Peyer's patch (tissue), 4 donors: ENCODE measurements around the gene LMO4. TPM values are rescaled to one million over a fixed set of nuclear protein-coding genes. Genes with fewer than 3 reads are reported as not detected.

ENCODE experiments used
- DNase-seq, 3 donors: peaks; one replicate each; pipeline ENCODE4 v3.0.0-alpha.2; 2017 to 2019
- H3K27ac ChIP-seq, 4 donors: fragments of 200-600 bp; sonication (generic); one replicate each; pipeline ENCODE4 v1.5.1; 2016 to 2019
- H3K27me3 ChIP-seq, 2 donors: fragments of 200-600 bp; sonication (generic); one replicate each; pipeline ENCODE4 v1.5.1; 2019
- H3K36me3 ChIP-seq, 3 donors: fragments of 200-600 bp; sonication (generic); one replicate each; pipeline ENCODE4 v1.5.1; 2016 to 2019
- H3K4me1 ChIP-seq, 4 donors: fragments of 200-600 bp; sonication (generic); one replicate each; pipeline ENCODE4 v1.5.1; 2016 to 2019
- H3K4me3 ChIP-seq, 4 donors: fragments of 200-600 bp; sonication (generic); 1 replicate in 3 of 4; 2 replicates in 1 of 4; pipeline ENCODE4 v1.5.1; 2016 to 2019; ENCODE audit warnings: mild to moderate bottlenecking in 1 of 4
- H3K9me3 ChIP-seq, 4 donors: fragments of 200-600 bp; sonication (generic); one replicate each; pipeline ENCODE4 v1.5.1; 2016 to 2019; ENCODE audit warnings: mild to moderate bottlenecking in 1 of 4
- POLR2A ChIP-seq, 2 donors: fragments of 450-650 bp; IDR thresholded peaks; one replicate each; pipeline ENCODE4 v1.5.1; 2017; ENCODE audit warnings: antibody characterized with exemption in 2 of 2, mild to moderate bottlenecking in 2 of 2, moderate library complexity in 2 of 2
- total RNA-seq, 4 donors: library from RNA; depleted of rRNA; stranded (reverse); fragments of >200 nt; gene quantifications; one replicate each; pipeline ENCODE4 v1.1.0, GENCODE V29; 2016
- TF ChIP-seq, protein P1 (sequence below), 6 experiments: fragments of 450-650 bp in 4 of 6; fragments of 200-600 bp in 2 of 6; sonication (generic) in 1 of 6; IDR thresholded peaks; one replicate each; pipeline ENCODE4 v1.5.1; 2017 to 2019; ENCODE audit warnings: antibody characterized with exemption in 6 of 6, mild to moderate bottlenecking in 3 of 6, moderate library complexity in 1 of 6

Gene LMO4
- total RNA-seq, 4 donors from 2014 or later = 39.1 to 59.9 (median 52.6) TPM

DNA sequence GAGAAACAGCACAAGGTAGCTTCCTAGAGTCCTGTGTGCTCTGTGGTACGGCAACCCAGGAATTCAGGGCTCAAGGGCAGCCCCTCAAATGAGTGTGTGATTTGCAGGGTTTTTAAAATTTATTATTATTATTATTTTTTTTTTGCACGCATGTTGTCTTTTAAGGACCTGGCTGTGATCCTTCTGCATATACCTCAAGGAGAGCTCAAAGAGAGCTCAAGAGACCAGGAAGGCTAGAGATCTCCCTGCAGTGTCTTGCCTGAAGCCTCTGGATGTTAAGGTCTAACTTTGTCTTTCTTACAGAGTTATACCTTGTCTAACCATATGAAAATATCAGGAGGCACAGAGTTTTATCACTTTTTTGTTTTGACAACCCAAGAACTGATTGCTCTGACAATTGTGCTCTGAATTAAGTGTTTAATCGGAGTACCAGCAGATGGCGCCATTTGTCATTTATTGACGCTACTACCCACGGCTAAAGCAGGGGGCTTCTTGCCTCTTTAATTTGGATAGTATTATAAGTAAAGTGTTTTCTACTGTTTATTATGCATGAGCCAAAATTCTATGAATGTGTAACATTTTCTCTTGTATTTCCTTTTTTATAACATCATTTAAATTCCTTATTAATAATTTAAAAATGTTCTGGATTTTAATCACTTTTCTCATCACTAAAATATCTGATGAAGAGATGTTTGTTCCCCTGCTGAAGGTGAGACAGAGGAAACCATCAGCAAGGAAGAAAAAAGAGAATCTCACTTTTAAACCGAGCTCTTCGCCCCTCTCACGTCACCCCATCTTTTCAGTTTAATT, 35.8 kb upstream of the LMO4 start:
- TF ChIP-seq POLR2A (IDR thresholded peaks at IDR 0.05) = no peak
- TF ChIP-seq, protein P1, sequence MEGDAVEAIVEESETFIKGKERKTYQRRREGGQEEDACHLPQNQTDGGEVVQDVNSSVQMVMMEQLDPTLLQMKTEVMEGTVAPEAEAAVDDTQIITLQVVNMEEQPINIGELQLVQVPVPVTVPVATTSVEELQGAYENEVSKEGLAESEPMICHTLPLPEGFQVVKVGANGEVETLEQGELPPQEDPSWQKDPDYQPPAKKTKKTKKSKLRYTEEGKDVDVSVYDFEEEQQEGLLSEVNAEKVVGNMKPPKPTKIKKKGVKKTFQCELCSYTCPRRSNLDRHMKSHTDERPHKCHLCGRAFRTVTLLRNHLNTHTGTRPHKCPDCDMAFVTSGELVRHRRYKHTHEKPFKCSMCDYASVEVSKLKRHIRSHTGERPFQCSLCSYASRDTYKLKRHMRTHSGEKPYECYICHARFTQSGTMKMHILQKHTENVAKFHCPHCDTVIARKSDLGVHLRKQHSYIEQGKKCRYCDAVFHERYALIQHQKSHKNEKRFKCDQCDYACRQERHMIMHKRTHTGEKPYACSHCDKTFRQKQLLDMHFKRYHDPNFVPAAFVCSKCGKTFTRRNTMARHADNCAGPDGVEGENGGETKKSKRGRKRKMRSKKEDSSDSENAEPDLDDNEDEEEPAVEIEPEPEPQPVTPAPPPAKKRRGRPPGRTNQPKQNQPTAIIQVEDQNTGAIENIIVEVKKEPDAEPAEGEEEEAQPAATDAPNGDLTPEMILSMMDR (IDR thresholded peaks at IDR 0.05) = peak; percentile 60 to 84 (median 80)
- DNase-seq = peak in 2 of 3 donors; percentile 62 to 84
- H3K4me3 ChIP-seq = no peak overlapping the region

DNA sequence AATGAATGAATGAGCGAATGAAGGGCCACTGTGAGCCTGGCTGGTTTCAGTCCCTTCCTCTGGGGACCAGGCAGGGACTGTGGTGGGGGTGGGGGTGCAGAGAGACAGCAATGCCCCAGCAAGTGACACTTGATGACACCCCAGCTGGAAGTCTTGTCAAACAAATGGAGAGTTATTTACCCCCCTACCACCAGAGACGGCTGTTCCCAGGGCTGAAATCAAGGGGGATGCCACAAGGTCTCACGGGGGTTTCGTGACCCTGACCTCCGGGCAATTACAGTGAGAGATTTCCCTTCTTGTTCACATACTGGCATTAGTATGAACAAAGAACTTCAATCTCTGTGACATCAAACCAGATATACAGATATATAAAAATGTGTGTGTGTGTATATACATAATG, 34.0 kb upstream of the LMO4 start:
- no peak for DNase-seq
- no peaks in the 10 kb centered on the region for H3K36me3 ChIP-seq
- no peaks in the 10 kb centered on the region for H3K9me3 ChIP-seq
- H3K4me1 ChIP-seq = no peaks in the 10 kb centered on the region
- H3K27ac ChIP-seq = no peak overlapping the region
- H3K27me3 ChIP-seq = no peaks in the 10 kb centered on the region
- H3K4me3 ChIP-seq = no peak overlapping the region
- TF ChIP-seq POLR2A (IDR thresholded peaks at IDR 0.05) = no peak
- TF ChIP-seq, protein P1 (IDR thresholded peaks at IDR 0.05) = no peak

More for the DNA sequence above, 35.8 kb upstream of the LMO4 start:
- Histone ChIP-seq H3K4me1 (no peaks in the 10 kb centered on the region), H3K27ac (no peak overlapping the region), H3K36me3 (no peaks in the 10 kb centered on the region), H3K27me3 (no peaks in the 10 kb centered on the region), H3K9me3 (no peaks in the 10 kb centered on the region)

DNA sequence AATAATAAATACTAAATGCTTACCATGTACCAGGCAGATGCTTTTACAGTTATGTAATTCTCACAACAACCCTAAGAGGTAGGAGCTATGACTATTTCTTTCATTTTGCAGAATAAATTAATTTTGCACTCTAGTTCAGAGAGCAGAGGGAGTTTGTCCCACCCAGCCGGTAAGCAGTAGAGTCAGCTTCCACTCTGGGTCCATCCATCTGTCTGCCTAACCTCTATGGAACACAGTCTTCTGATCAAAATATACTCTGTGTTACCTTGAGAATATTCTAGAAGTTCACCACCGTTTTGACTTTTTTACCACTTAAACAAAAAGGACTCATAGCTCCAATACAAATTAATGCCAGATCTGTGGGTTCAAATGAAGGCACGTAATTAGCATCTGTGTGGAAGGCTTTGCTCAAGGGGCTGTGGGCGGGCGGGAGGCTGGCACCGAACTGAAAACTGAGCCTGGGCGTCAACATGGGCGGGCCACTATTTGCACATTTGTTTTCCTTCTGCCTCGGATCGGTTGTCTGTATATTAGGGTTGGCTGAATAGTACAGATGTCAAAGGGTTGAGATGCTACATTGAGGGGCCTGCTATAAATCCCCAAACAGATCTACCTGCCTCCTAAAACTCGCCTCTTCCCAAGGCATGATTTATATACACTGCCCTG, 33.1 kb upstream of the LMO4 start:
- Histone ChIP-seq H3K9me3 (no peaks in the 10 kb centered on the region), H3K27me3 (no peaks in the 10 kb centered on the region), H3K27ac (no peak overlapping the region), H3K4me1 (no peaks in the 10 kb centered on the region), H3K4me3 (no peak overlapping the region), H3K36me3 (no peaks in the 10 kb centered on the region)
- TF ChIP-seq POLR2A (IDR thresholded peaks at IDR 0.05) = no peak
- TF ChIP-seq, protein P1 (IDR thresholded peaks at IDR 0.05) = no peak
- DNase-seq = no peak

DNA sequence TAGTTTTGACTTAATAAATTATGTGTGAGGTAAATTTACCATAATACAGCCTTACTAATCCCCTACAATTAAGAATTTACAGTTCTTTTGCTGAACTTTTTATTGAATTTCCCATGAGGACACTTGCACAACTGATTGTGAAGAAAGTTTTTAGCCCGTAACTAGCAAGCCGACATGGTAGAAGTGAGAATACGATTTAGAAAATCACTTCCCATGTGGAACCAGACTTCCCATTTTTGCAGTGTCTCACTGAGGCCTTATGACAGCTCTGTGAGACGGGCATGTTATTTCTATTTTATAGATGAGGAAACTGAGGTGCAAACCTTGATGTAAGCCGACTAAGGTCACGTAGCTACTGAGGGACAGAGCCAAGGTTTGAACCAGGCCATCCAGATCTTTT, 32.5 kb upstream of the LMO4 start:
- DNase-seq = no peak
- TF ChIP-seq POLR2A (IDR thresholded peaks at IDR 0.05) = no peak
- TF ChIP-seq, protein P1 (IDR thresholded peaks at IDR 0.05) = no peak
- Histone ChIP-seq H3K4me3 (no peak overlapping the region), H3K27ac (no peak overlapping the region), H3K9me3 (no peaks in the 10 kb centered on the region), H3K4me1 (no peaks in the 10 kb centered on the region), H3K27me3 (no peaks in the 10 kb centered on the region), H3K36me3 (no peaks in the 10 kb centered on the region)

DNA sequence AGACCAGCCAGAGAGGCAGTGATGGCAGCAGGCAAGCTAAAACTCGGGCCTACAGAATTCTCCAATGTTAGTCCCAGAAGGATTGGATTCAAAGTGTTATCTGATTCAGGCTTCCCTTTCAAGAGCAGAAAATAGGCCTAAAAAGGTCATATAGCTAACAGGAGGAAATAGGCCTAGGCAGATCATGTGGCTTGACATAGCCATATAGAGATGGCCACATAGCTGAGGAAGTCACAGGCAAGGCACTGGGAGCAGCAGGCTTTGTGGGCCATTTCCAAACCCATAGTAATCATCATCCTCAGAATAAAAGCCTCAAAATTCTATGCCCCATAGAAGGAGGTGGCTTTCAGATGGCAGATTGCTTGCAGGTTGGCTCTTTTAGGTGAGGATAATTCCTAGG, 29.0 kb upstream of the LMO4 start:
- TF ChIP-seq, protein P1 (IDR thresholded peaks at IDR 0.05) = no peak
- TF ChIP-seq POLR2A (IDR thresholded peaks at IDR 0.05) = no peak
- Histone ChIP-seq H3K27ac (no peak overlapping the region), H3K36me3 (no peaks in the 10 kb centered on the region), H3K9me3 (no peaks in the 10 kb centered on the region), H3K27me3 (no peaks in the 10 kb centered on the region), H3K4me3 (no peak overlapping the region), H3K4me1 (no peaks in the 10 kb centered on the region)
- DNase-seq = no peak
